ENCODE data around the gene PML. TPM values are rescaled to one million over a fixed set of nuclear protein-coding genes. Genes with fewer than 3 reads are reported as not detected.
"Not testable (repeated sequence)": the region's sequence is repeated elsewhere in the genome, so short reads cannot be mapped to it uniquely, and the experiment has no call there.

The PML gene
- total RNA-seq, 1 experiment from 2014 or later = 8.7 TPM

DNA sequence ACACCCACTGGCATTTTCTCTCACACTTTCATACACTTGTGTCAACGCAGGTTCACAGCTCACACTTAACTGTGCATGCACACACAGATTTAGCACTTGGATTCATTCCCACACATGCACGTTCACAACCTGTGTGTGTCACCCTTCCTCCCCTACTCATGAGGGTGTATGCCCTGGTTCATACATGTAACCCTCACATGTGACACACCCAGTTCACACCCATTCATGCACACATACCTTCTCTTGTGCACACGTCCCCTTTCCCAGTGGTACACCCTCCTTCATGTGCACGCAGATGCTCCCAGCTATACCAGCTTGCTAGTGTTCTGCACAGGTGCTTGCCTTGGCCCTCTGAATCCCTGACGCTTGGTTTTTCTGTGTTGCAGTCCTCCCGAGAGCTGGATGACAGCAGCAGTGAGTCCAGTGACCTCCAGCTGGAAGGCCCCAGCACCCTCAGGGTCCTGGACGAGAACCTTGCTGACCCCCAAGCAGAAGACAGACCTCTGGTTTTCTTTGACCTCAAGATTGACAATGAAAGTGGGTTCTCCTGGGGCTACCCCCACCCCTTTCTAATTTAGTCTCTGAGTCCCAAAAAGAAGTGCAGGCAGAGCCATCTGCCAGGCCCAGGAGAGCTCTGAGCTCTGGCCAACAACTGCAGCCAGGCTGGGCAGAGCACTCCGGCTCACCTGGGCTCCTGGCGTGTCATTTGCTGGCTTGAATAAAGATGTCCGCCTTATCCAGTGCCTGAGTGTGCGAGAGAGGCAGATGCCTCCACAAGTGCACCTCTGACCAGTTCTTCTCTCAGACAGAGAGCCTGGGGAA lies 48.3 kb downstream of the PML start:
- DNase-seq (ENCODE audit: low read depth, low spot score) = no peak
- in situ Hi-C loops (cut with HindIII; ENCODE audit: low pct_unique_long_range_greater_than_20kb, low sequenced_read_pairs) = no loop called here

GRCh38 chr15:74043425-74044266 lies 49.1 kb downstream of the PML start:
- no peak for DNase-seq (ENCODE audit: low read depth, low spot score)
- in situ Hi-C loops (cut with HindIII; ENCODE audit: low pct_unique_long_range_greater_than_20kb, low sequenced_read_pairs) = no loop called here

DNA sequence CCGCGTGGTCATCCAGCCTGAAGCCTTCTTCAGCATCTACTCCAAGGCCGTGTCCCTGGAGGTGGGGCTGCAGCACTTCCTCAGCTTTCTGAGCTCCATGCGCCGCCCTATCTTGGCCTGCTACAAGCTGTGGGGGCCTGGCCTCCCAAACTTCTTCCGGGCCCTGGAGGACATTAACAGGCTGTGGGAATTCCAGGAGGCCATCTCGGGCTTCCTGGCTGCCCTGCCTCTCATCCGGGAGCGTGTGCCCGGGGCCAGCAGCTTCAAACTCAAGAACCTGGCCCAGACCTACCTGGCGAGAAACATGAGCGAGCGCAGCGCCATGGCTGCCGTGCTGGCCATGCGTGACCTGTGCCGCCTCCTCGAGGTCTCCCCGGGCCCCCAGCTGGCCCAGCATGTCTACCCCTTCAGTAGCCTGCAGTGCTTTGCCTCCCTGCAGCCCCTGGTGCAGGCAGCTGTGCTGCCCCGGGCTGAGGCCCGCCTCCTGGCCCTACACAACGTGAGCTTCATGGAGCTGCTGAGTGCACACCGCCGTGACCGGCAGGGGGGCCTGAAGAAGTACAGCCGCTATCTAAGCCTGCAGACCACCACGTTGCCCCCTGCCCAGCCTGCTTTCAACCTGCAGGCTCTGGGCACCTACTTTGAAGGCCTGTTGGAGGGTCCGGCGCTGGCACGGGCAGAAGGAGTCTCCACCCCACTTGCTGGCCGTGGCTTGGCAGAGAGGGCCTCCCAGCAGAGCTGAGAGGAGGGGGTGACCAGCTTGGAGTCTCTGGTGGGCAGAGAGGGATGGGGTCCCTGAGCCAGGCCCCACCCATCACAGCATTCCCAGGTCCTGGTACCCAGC lies 50.0 kb downstream of the PML start:
- in situ Hi-C loops (cut with HindIII; ENCODE audit: low pct_unique_long_range_greater_than_20kb, low sequenced_read_pairs) = no loop called here
- DNase-seq (ENCODE audit: low read depth, low spot score) = no peak

GRCh38 chr15:74045184-74045583 lies 50.7 kb downstream of the PML start:
- DNase-seq (ENCODE audit: low read depth, low spot score) = no peak
- in situ Hi-C loops (cut with HindIII; ENCODE audit: low pct_unique_long_range_greater_than_20kb, low sequenced_read_pairs) = no loop called here

GRCh38 chr15:74045636-74046274 lies 51.2 kb downstream of the PML start:
- in situ Hi-C loops (cut with HindIII; ENCODE audit: low pct_unique_long_range_greater_than_20kb, low sequenced_read_pairs) = no loop called here
- DNase-seq (ENCODE audit: low read depth, low spot score) = no peak

GRCh38 chr15:74046275-74046674 lies 51.8 kb downstream of the PML start:
- no peak for DNase-seq (ENCODE audit: low read depth, low spot score)
- in situ Hi-C loops (cut with HindIII; ENCODE audit: low pct_unique_long_range_greater_than_20kb, low sequenced_read_pairs) = no loop called here

GRCh38 chr15:74050127-74050526 lies 55.6 kb downstream of the PML start:
- in situ Hi-C loops (cut with HindIII; ENCODE audit: low pct_unique_long_range_greater_than_20kb, low sequenced_read_pairs) = no loop called here
- DNase-seq (ENCODE audit: low read depth, low spot score) = no peak

GRCh38 chr15:74050556-74051234 lies 56.2 kb downstream of the PML start:
- in situ Hi-C loops (cut with HindIII; ENCODE audit: low pct_unique_long_range_greater_than_20kb, low sequenced_read_pairs) = no loop called here
- DNase-seq (ENCODE audit: low read depth, low spot score) = no peak

DNA sequence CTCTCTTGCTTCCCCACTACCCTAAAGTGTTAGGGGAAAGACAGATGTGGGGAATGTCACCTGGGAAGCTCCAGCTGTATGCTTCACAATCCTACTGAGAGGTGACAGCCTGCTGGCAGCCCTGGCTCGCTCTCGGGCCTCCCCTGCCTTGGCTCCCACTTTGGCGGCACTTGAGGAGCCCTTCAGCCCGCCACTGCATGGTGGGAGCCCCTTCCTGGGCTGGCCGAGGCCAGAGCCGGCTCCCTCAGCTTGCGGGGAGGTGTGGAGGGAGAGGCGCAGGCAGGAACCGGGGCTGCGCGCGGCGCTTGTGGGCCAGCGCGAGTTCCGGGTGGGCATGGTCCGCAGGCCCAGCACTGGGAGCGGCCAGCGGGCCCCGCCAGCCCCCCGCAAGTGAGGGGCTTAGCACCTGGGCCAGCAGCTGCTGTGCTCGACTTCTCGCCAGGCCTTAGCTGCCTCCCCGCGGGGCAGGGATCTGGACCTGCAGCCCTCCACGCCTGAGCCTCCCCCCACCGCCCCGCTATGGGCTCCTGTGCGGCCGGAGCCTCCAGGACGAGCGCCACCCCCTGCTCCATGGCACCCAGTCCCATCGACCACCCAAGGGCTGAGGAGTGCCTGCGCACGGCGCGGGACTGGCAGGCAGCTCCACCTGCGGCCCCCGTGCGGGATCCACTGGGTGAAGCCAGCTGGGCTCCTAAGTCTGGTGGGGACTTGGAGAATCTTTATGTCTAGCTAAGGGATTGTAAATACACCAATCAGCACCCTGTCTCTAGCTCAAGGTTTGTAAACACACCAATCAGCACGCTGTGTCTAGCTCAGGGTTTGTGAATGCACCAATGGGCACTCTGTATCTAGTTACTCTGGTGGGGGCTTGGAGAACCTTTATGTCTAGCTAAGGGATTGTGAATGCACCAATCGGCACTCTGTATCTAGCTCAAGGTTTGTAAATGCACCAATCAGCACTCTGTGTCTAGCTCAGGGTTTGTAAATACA lies 58.0 kb downstream of the PML start:
- in situ Hi-C loops (cut with HindIII; ENCODE audit: low pct_unique_long_range_greater_than_20kb, low sequenced_read_pairs) = not testable (repeated sequence)

DNA sequence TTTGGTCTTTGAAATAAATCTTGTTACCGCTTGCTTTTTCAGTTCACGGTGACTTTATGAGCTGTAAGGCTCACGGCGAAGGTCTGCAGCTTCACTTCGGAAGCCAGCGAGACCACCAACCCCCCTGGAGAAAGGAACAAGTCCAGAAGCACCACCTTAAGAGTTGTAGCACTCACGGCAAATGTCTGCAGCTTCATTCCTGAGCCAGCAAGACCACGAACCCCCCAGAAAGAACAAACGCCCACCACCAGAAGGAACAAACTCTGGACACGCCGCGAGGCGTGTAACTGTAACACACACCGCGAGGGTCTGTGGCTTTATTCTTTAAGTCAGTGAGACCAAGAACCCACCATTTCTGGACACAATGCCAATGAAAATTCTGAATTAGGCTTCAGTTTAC lies 59.0 kb downstream of the PML start:
- in situ Hi-C loops (cut with HindIII; ENCODE audit: low pct_unique_long_range_greater_than_20kb, low sequenced_read_pairs) = no loop called here

More for the DNA sequence above, 58.0 kb downstream of the PML start:
- not testable (repeated sequence) for DNase-seq (ENCODE audit: low read depth, low spot score)

DNA sequence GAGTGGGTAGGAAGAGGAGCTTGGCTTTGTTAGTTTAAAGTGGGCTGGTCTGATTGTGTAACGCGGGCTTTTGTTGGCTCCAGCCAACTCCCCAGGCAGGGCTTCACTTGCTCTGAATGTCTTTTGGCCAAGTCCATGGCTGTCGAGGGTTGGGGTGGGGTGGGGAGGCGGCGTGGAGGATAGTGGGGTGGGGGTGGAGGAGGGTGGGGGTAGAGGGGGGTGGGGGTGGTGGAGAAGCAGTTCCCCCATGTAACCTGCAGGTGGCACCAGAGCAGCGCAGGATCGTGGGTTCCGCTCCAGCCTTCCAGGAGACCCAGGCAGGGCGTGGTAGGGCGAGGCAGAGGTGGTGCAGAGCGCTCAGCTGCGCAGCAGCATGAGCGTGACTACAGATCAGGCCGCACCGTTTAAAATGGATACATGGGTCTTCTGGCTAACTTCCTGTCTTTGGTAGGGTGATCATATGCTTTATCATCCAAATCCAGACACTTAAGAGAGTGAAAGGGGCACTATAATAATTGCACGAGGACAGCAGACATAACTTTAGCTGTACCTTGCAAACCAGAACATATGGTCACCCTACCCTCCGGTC lies 59.5 kb downstream of the PML start:
- in situ Hi-C loops (cut with HindIII; ENCODE audit: low pct_unique_long_range_greater_than_20kb, low sequenced_read_pairs) = no loop called here

More for the DNA sequence above, 59.0 kb downstream of the PML start:
- no peak for DNase-seq (ENCODE audit: low read depth, low spot score)

GRCh38 chr15:74055804-74056203 lies 61.3 kb downstream of the PML start:
- in situ Hi-C loops (cut with HindIII; ENCODE audit: low pct_unique_long_range_greater_than_20kb, low sequenced_read_pairs) = no loop called here
- DNase-seq (ENCODE audit: low read depth, low spot score) = peak; percentile 40

More for the DNA sequence above, 59.5 kb downstream of the PML start:
- DNase-seq (ENCODE audit: low read depth, low spot score) = peak; percentile 74

DNA sequence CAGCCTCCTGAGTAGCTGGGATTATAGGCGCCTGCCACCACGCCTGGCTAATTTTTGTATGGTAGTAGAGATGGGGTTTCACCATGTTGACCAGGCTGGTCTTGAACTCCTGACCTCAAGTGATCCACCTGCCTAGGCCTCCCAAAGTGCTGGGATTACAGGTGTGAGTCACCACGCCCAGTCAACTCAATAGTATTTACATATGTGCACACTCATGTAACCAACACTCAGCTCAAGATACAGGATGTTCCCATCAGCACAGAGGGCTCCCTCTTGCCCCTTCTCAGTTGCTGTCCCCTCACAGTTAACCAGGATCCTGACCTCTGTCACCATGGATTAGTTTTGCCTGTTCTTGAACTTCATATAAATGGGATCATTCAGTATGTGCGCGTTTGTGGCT lies 61.8 kb downstream of the PML start:
- DNase-seq (ENCODE audit: low read depth, low spot score); in situ Hi-C loops (cut with HindIII; ENCODE audit: low pct_unique_long_range_greater_than_20kb, low sequenced_read_pairs): not testable (repeated sequence)

DNA sequence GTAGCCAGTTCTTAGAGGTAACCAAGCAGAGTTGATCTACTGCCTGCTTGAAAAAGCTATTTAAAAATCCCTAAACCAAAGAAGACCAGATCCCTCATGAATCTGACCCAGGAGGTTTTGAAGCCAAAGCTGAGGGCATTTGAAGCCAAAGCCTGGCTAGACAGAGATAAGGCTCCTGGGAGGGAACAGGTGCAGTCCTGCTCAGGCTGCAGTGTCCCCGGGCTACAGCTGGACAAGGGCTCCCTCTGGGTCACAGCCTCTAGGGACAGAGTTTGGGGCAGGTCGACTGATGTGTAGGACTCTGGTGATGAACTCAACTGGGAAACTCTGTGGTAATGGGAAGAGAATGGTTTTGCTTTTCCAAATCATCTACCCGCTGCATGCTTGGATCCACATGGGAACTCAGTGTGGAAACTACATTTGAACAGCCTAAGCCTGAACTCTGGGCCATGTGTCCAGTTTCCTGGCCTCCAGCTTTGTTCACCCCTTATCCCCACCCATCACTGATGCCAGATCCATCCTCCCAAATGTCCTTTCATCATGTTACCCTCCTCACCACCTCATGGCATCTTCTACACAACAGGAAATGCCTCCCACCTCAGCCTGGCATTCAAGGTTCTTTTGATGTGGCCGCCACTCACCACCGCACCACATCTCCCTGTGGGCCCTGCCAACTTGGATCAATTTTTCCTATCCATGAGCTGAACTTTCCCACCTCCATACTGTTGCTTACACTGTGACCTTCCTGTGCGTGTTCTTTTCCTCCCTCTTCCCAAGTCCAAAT lies 64.7 kb downstream of the PML start:
- DNase-seq (ENCODE audit: low read depth, low spot score); in situ Hi-C loops (cut with HindIII; ENCODE audit: low pct_unique_long_range_greater_than_20kb, low sequenced_read_pairs): not testable (repeated sequence)

DNA sequence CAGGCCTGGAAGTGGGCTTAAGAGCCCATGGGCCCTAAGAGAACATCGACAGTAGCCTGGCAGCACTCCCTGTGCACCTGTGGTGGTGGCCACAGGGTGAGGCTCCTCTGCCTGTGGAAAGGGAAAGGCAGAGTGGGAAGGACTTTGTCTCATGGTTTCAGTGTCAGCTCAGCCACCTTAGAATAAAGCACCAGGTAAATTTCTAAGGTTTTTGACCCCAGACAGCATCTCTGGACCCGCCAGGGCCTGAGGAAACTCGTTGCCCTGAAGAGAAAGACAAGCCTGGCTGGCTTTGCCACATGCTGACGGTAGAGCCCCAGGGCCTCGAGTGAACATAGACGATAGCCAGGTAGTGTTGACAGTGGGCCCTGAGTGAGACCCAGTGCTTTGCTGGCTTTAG lies 65.7 kb downstream of the PML start:
- DNase-seq (ENCODE audit: low read depth, low spot score) = no peak
- in situ Hi-C loops (cut with HindIII; ENCODE audit: low pct_unique_long_range_greater_than_20kb, low sequenced_read_pairs) = no loop called here

Data from SK-MEL-5 (cell line).